COLO668 (cell line): Measurements from ENCODE around the gene ZNF469.

ENCODE experiments used
- DNase-seq: peaks from one replicate; lab custom pipeline; 2025; ENCODE audit not compliant: unreplicated experiment; lab: John Stamatoyannopoulos, UW

ZNF469 gene

DNA sequence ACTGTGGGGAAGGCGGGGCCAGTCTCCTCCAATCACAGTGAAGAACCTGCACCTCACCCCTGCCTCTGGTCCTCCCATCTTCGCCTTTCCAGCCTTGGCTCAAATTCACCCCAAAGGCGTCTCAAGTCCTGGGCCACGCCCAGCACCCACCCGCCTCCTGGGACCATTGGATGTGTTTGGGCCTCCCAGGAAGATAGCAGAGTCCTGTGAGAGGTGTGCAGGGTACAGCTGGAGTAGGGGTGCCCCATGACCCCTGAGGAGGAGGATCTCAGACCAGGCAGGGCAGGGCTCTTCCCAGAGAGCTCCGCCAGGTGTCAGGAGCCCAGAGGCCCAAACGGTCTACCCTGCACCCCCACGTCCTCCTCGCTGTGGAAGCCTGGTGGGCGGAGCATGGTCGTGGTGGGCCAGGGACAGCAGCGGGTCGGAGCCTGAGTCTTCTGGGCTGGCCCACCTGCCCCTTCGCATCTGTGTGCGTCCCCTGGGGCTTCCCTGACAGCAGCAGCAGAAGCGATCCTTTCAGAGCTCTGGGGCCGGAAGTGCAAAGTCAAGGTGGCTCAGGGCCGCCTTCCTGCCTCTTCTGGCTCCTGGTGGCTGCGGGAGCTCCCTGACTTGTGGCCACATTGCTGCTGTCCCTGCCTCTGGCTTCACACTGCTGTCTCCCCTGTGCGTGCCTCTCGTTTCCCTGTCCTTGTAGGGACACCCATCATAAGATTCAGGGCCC, 34.9 kb upstream of the ZNF469 start:
- no peak for DNase-seq

DNA sequence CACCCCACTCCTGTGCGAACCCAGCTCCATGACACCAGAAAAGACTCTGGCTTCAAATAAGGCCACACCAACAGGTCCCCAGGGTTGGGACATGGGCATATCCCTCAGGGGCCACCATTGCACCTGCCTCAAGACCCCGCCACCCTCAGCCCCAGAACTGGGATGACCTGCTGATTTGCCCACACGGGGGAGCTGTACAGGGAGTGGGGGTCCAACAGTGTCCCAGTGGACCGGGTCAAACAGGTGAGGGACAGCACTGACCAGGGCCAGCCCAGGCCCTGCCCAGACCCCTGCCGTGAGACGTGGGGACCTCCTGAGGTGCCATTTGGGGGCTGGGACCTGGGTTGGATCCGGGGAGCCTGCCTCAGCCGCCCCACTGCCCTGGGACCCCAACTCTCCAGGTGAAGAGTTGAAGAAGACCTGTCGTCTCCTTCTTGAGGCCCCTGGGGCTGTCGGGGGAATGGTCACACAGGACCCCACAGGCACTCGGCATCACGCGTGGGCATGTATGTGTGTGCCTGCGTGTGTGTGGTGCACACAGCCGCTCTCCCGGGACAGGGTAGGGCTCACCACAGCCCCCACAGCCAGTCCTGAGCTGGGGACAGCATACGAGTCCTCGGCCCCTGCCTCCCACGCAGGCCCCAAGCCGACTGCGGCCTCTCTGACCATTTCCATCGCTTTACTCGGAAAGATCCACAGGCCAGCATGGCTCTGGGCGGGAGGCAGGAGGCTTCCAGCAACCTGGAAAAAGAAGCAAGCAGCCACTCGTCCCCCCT, 34.2 kb upstream of the ZNF469 start:
- no peak for DNase-seq

DNA sequence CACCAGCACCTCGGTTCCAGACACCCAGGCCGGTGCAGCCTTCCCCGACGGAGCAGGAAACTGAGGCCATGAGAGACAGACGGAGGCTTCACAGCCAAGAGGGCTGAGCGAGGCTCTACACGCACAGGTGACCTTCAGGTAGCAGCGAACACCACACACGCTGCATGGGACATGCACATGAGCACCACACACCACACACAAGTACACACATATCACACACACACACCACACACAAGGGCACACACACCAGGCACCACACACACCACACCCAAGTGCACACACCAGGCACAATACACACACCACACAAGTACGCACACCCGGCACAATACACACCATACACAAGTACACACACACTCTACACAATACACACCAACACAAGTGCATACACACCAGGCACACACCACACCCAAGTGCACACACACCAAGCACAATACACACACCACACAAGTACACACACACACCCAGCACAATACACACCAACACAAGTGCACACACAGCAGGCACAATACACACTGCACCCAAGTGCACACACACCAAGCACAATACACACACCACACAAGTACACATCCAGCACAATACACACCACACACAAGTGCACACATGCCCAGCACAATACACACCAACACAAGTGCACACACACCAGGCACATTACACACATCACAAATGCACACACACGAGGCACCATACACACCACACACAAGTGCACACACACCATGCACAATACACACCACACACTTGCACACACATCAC, 33.4 kb upstream of the ZNF469 start:
- no peak for DNase-seq

DNA sequence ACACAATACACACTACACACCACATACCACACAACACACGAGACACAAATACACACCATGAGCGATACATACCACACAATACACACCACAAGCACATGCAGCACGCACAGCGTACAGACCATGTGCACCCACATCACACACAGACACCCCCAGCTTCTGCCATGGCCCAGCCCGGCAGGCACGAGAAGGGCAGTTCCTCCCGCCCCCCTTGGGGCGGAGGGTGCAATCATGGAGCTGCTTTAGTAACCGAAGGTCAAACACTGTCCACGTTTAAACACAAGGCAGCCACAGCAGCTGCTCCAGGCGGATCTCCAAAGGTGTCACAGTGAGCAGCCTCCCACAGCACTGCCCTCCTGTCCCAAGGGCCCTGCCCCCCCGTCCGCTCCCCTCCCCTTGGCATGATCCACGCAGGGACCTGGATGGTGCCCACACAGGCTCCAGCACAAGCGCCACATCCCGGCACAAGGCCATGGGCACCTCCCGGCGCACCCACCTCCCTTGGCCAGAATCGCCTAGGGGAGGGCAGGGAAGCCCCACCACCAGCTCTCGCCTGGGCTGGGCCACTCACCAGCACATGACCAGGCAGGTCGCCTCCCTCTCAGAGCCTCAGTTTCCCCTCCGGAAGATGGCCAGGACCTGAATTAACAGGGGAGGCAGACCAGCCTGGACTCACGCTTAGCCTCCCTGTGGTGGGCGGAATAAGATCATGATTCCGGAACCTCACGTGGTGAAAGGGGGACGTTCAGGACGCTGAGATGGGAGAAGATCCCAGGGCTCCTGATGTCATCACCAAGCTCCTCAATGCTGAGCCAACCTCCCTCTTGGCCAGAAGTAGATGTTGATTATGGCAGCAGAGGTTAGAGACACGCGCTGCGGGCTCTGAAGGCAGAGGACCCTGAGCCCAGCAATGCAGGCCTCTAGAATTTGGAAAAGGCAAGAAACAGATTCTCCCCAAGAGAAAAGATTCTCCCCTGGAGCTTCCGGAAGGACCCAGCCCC, 32.6 kb upstream of the ZNF469 start:
- no peak for DNase-seq

DNA sequence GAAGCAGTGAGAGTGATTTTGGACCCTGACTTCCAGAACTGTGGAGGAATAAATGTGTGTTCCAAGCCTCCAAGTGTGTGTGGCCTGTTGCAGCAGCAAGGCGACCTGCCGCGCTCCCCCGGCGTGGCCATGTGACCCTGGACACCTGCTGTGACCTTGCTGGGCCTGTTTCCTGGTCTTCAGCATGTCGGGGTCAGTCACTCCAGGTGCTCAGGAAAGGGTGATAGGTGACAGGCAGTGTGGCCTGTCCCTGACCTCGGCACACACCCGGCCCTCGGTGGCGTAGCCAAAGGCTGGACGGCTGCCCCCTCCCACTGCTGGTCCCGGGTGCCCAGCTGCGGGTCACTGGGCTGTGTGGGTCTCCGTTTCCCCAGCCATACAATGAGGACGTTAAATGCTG, 31.8 kb upstream of the ZNF469 start:
- DNase-seq: no peak

DNA sequence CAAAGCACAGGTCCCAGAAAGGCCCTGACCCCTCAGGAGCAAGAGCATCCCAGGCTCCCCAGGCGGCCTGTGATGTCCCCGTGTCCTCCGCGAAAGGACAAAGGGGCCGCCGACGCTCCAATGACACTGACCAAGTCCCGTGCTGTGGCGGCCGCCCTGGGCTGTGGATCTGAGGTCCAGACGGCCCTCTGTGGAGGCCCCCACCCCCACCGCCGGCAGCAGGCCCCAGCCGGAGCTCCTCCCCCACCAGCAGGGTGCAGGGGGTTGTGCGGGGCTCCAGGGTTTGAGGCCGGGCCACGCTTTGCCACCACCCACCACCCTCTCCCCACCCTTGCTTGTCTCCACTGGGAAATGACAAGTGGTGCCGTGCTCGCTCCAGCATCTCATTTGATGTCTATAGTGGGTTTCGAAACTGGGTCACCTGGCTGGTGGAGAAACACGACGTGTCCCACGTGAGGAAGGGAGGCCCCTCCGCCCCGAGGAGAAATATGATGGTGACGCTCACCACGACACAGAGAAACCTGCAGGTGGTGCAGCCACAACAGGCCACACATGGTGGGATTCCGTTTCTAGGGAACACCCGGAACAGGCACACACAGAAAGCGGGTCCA, 31.2 kb upstream of the ZNF469 start:
- no peak for DNase-seq

DNA sequence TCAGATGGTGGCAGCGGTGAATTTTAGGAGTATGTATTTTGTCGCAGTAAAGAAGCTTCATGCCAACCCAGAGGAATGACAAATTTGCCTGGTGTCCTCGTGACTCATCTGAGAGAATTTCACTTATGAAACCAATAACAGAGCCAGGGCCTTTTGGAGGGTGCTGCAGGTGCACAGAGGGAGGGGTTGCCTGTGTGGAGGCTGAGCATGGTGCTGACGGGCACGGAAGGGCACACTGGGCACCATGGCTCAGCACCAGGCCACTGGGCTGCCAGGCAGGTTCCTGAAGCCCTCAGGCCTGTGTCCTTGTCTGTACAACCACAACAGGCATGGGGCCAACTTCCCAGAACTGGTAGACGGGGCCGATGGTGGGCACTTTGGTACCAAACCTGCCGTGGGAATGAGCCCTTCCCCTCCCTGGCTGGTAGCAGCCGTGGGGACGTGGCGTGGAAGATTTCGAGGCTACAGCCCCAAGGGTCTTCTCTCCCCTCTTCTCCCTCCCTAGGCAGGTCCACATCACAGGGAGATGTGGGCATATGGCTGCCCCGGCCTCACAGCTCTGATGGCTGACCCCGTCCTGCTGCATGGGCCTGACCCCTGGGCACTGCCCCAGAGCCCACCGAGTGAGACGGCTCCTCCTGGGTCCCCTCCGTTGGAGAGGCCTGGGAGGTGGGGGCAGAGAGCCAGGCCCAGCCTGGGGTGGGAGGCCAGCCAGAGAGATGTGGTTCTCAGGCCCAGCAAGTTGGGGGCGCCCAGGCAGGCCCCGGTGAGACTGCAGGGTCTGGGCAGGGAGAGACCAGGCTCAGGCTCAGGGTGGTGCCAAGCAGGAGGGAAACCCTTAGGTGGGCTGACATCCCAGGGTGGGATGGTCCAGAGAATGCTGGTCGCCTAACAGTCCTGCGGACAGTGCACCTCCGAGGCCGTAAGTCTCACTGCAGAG, 30.2 kb upstream of the ZNF469 start:
- DNase-seq: no peak

DNA sequence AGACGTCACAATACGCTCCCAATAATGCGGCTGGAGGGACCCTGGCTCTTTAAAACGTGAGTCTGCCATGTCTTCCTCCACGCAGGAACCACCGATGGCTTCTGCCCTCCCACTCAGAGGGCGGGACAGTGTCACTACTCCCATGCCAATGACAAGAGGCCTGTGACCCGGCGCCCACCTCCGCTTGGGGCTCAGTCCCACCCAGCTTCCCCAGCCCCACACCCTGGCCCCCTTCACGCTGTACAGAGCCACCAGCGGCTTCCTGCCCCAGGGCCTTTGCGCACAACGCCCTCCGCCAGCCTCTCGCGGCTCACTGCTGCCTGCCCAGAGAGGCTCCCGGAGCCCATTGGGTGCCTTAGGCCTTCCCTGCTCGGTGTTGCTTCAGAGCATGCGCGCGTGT, 29.5 kb upstream of the ZNF469 start:
- no peak for DNase-seq

DNA sequence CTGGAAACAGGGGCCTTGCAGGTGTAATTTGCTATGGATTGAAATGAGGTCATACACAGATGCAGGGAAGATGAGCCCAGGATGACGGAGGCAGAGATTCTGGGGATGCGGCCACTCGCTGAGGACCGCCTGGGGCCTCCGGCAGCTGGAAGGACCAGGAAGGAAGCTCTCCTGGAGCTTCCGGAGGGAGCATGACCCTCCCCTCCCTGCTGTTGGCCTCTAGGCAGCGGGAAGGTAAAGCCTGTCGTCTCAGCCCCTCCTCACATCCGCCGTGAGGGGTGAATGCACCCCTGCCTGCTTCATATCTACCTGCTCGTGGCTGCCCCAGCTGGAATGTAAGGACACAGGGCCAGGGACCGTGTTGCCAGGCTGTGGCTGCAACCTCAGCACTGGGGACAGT, 29.1 kb upstream of the ZNF469 start:
- DNase-seq: no peak

DNA sequence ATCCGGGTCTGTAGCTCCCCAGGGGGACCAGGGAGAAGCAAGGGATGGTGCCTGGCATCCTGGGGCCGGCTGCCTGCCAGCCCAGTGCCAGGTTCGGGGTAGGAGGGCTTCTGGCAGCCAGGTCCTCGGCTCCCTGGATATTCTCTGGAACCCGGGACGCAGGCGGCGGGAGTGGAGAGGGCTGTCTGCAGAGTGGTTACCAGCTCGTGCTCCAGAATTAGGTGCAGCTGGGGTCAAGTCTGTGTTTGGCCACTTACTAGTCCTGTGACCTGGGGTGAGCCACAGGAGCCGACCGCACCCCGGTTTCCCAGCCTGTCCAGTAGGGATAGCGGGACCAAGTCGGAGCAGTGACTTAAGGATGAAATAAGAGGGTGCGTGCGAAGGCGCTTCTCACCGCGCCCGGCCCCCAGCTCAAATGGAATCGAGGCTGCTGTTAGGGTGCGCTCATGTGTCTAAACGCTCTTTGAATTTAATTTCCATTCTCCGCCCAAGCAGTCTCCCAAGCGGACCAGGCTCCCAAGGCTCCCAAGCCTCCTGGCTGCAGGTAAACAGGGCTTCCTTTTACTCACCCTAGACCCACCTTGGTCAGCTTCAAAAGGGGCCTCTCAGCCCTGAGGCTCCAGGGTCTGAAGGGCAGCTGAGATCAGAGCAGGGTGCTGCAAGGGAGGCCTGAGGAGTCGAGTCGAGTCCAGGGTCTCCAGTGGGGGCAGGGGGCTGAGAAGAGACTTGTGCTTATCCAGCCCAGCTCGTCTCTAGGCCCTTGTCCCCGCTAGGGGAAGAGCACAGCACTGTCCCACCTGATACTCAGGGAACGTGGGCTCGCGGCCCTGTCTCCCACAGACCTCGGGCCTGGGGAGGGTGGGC, 28.3 kb upstream of the ZNF469 start:
- no peak for DNase-seq

DNA sequence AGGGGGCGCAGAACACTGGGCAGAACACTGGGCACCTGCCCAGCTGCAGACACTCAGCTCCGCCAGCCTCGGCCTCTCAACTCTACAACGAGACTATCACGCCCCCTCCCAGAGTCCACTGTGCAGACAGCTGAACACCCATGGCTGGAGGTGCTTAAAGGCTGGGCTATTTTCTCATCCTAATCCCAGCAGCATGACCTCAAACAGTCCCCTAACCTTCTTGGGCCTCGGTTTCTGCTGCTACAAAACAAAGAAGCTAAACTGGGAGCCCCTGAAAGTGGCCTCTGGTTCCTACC, 27.7 kb upstream of the ZNF469 start:
- no peak for DNase-seq

DNA sequence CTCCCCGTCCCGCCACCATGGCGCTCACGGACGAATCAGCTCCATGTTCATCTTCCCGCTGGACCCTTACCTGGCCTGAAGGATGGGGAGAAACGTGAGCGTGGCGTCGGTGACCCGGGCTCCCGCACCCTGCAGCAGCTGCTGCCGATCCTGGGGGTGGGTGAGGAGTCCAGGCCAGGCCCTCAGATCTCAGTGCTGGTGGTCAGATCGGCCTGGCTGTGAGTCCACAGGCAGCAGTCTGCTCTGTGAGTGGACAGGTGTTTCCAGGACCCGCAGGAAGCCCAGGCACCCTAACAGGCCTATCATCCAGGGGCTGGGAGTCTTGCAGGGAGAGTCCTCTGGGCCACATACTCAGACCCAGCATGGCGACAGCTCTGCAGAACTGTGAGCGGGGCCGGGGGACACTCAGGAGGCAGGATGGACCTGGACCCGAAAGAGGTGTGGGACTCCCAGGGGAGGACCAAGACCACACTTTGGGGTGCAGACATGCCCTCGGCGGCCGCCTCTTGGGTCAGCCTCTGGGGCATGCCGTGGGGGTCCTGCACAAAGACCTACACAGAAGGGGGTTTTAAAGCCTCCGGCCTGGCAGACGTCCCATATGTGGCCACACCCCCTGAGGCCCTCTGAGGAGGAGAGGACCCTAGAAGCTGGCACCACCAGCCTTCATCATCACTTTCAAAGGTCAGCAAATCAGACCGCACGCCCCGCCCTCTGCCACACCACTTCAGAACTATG, 27.2 kb upstream of the ZNF469 start:
- DNase-seq: no peak

DNA sequence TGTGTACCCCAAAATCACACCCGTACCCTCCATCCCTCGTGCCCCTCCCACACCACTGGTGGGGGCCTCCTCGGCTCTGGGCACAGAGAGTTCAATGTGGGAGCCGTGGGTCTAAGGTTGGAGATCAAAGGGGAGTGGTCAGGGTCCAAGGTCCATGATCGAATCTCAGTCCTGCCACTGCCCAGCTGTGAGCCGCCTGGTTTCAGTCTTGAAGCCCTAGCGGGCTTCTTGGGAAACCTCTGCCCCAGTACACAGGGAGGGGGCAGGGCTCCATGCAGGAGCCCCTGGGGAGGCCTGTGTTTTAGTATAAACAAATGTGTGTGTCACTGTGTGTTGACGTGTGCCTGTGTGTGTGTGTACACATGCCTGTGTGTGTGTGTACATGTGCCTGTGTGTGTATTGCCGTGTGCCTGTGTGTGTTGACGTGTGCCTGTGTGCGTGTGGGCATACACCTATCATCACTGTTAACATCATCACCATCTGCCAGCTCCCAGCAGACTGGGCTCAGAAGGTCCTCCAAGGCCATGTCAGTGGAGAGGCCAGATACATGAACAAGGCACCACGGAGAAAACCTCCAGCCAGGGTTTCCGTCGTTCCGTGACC, 26.5 kb upstream of the ZNF469 start:
- DNase-seq: no peak

DNA sequence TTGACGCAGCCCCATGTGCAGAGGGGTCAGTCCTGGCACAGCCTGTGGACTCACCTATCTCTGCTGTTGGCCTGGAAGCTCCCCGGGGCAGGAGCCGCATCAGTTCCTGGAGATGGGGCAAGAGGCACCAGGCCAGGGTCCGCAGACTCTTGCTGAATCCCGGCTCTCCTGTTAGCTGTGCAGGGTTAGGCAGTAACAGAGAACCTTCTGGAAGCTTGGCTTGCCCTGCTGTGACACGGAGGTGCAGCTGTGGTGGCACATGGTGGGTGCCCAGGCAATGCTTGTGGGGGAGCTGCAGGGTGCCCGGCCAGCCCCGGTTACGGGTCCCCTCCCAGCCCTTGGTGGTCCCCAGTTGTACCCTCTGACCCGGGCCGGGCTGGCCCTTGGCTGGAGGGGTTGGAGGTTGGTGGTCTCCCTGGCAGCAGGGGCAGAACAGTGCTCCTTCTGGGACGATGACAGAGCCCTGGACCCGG, 26.0 kb upstream of the ZNF469 start:
- DNase-seq: no peak

DNA sequence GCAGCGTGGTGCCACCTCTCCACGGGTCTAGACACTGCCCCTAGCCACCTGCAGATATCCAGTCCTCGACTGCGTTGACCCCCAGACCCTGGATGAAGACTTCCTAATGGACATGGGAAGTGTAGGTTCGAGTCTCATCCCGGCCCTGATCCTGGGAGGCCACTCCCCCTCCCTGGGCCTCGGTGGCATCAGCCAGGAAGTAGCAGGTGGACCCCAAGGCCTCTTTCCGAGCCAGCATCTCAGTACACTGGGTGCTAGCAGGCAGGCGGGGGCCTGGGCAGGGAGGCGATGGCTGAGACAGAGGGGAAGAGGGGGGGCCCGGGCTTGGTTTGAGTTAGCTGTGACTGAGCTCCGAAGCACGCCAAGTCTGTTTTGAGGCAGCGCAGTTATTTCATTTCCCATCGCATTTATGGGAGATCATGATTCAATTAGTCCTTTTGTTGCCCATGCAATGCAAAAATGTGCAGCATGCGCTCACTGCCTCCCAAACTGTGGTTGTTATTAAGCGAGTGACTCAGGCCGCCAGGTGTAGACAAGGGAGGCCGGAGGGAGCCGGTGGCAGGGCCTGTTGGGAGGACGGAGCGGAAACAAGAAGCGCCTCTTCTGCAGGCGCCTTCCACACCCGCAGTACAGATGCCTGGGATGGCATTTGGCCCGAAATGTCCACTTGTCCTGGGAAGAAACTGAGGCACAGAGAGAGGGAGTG, 25.3 kb upstream of the ZNF469 start:
- no peak for DNase-seq

DNA sequence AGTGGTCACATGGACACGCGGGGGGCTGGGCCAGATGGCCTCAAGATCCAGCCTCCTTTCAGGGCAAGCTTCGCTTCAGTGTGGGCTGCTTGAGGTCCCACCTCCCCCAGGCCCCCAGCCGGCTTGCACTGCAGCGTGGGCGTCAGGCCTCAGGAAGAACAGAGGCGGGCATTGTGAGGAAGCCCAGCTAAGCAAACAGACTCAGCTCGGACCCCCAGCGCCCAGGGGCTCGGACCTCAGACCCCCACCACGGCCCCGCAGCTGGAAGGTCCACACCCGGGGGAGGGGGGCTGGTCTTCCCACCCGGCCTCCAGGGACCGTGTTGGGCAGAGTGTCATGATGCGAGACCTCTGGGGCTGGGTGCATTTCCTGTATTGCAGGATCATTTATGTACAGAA, 24.7 kb upstream of the ZNF469 start:
- no peak for DNase-seq

DNA sequence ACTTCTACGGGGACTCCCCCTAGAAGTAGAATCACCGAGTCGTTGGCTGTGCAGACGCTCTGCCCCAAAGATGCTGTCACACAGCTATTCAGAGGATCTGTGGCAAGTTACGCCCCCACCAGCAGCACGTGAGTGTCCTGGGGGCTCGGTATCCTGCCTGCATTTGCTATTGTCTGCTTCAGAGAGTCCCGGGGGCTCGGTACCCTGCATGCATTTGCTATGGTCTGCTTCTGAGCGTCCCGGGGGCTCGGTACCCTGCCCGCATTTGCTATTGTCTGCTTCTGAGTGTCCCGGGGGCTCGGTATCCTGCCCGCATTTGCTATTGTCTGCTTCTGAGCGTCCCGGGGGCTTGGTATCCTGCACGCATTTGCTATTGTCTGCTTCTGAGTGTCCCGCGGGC, 23.8 kb upstream of the ZNF469 start:
- no peak for DNase-seq
